Natural killer cell (primary cell): ENCODE results near the gene ITPKC. TPM values are rescaled to one million over a fixed set of nuclear protein-coding genes. Genes with fewer than 3 reads are reported as not detected.

Experiments
- ATAC-seq, 3 donors: fragments of 150-1000 bp in 2 of 3; fragments of 200-7000 bp in 1 of 3; cut with Tn5 transposase; 1 replicate in 1 of 3; 2 replicates in 2 of 3; pipeline ENCODE4 v1.10.0; 2021; ENCODE audit warnings: mild to moderate bottlenecking in 2 of 3, moderate library complexity in 2 of 3
- DNase-seq, 2 donors: peaks; one replicate each; pipeline versions ENCODE4 v3.0.0 to v3.0.0-alpha.2; 2013 to 2021; ENCODE audit warnings: mixed read lengths in 1 of 2
- H3K27ac ChIP-seq: one replicate; pipeline ENCODE4 v1.5.1; 2013; ENCODE audit warnings: mild to moderate bottlenecking, low read length
- H3K27me3 ChIP-seq: one replicate; pipeline ENCODE4 v1.6.1; 2013; ENCODE audit warnings: low read length; ENCODE audit not compliant: control insufficient read depth, insufficient read depth
- H3K36me3 ChIP-seq: one replicate; pipeline ENCODE4 v1.6.1; 2013; ENCODE audit warnings: low read length; ENCODE audit not compliant: control insufficient read depth, insufficient read depth
- H3K4me1 ChIP-seq: one replicate; pipeline ENCODE4 v1.6.1; 2013; ENCODE audit warnings: low read length; ENCODE audit not compliant: control insufficient read depth, insufficient read depth
- H3K4me3 ChIP-seq: one replicate; pipeline ENCODE4 v1.5.1; 2013; ENCODE audit warnings: low read length
- H3K9me3 ChIP-seq: one replicate; pipeline ENCODE4 v1.6.1; 2013; ENCODE audit warnings: low read length; ENCODE audit not compliant: control insufficient read depth, insufficient read depth
- H3K27ac Mint-ChIP-seq, 2 donors: one replicate each; pipeline ENCODE4 v1.8.0; 2022; ENCODE audit warnings: mild to moderate bottlenecking in 2 of 2, mixed read lengths in 2 of 2, moderate library complexity in 1 of 2
- H3K27me3 Mint-ChIP-seq, 2 donors: one replicate each; pipeline ENCODE4 v1.8.0; 2022; ENCODE audit warnings: low read depth in 2 of 2, mixed read lengths in 2 of 2
- H3K36me3 Mint-ChIP-seq: one replicate; pipeline ENCODE4 v1.8.0; 2022; ENCODE audit warnings: mixed read lengths
- H3K4me1 Mint-ChIP-seq, 2 donors: one replicate each; pipeline ENCODE4 v1.8.0; 2022; ENCODE audit warnings: mixed read lengths in 2 of 2
- H3K4me3 Mint-ChIP-seq: one replicate; pipeline ENCODE4 v1.8.0; 2022; ENCODE audit warnings: mild to moderate bottlenecking, moderate library complexity, mixed read lengths
- H3K9me3 Mint-ChIP-seq, 2 donors: one replicate each; pipeline ENCODE4 v1.8.0; 2022; ENCODE audit warnings: mixed read lengths in 2 of 2
- CTCF ChIP-seq: fragments of 200-600 bp; IDR thresholded peaks from one replicate; pipeline ENCODE4 v1.8.0; 2022; ENCODE audit warnings: antibody characterized with exemption
- WGBS: methylation state at CpG from one replicate; pipeline ENCODE4 v1.1.7; 2013; ENCODE audit warnings: missing lambda C conversion rate; ENCODE audit not compliant: insufficient coverage; 5-methylcytosine and 5-hydroxymethylcytosine counted together
- intact Hi-C: fragments of 100-400 bp; cut with micrococcal nuclease; formaldehyde crosslinking; loops from one replicate; pipeline ENCODE4 v1.14.2; 2022
- total RNA-seq, 4 donors: library from RNA; stranded (reverse); fragments of 120-200 nt in 1 of 4; gene quantifications; one replicate each; pipeline versions ENCODE4 v1.2.3 to v1.2.4, GENCODE V29; 2013 to 2022

ITPKC gene
- total RNA-seq, 3 donors from 2014 or later (not counting 1 experiment from before 2014, with no cell fraction given) = 8.7 to 11.1 (median 11.0) TPM

GRCh38 chr19:40721140-40721486 is 4.2 kb downstream of the ITPKC start:
- H3K27me3 ChIP-seq = no peaks in the 10 kb centered on the region
- peak overlapping the region; percentile 68 for H3K4me3 Mint-ChIP-seq
- no peaks in the 10 kb centered on the region for H3K9me3 ChIP-seq
- ATAC-seq (no peak), DNase-seq (no peak)
- H3K36me3 ChIP-seq = peaks cover 9% of the 10 kb centered on the region
- TF ChIP-seq CTCF = no peak
- peaks cover 41 to 50% of the 10 kb centered on the region in 2 donors for H3K4me1 Mint-ChIP-seq
- no peak overlapping the region for H3K27ac ChIP-seq
- H3K4me1 ChIP-seq = peaks cover 42% of the 10 kb centered on the region
- H3K9me3 Mint-ChIP-seq = no peaks in the 10 kb centered on the region
- WGBS = 89% methylated on average over 6 of the region's 6 CpGs
- no peak overlapping the region for H3K4me3 ChIP-seq
- H3K27me3 Mint-ChIP-seq = no peaks in the 10 kb centered on the region
- intact Hi-C loops = no loop called here
- peak overlapping the region; percentile 16 to 99 for H3K27ac Mint-ChIP-seq
- H3K36me3 Mint-ChIP-seq = no peaks in the 10 kb centered on the region

GRCh38 chr19:40721936-40722661 is 5.2 kb downstream of the ITPKC start:
- H3K27ac ChIP-seq = no peak overlapping the region
- 94% methylated on average over 5 of the region's 9 CpGs for WGBS
- H3K4me1 ChIP-seq = peaks cover 36% of the 10 kb centered on the region
- ATAC-seq (no peak), DNase-seq (no peak)
- Mint-ChIP-seq H3K4me1 (peaks cover 37 to 43% of the 10 kb centered on the region in 2 donors), H3K27ac (peak overlapping the region in 1 of 2 donors; percentile 30), H3K36me3 (no peaks in the 10 kb centered on the region), H3K4me3 (no peak overlapping the region), H3K27me3 (no peaks in the 10 kb centered on the region), H3K9me3 (no peaks in the 10 kb centered on the region)
- peaks cover 16% of the 10 kb centered on the region for H3K36me3 ChIP-seq
- H3K9me3 ChIP-seq = no peaks in the 10 kb centered on the region
- no peaks in the 10 kb centered on the region for H3K27me3 ChIP-seq
- intact Hi-C loops = no loop called here
- no peak for TF ChIP-seq CTCF
- H3K4me3 ChIP-seq = no peak overlapping the region

- DNase-seq (no peak), ATAC-seq (no peak)
- TF ChIP-seq CTCF = no peak
- Mint-ChIP-seq H3K36me3 (no peaks in the 10 kb centered on the region), H3K9me3 (no peaks in the 10 kb centered on the region), H3K27ac (no peak overlapping the region), H3K4me1 (peaks cover 29% of the 10 kb centered on the region in 2 donors), H3K27me3 (no peaks in the 10 kb centered on the region), H3K4me3 (no peak overlapping the region)
- no peaks in the 10 kb centered on the region for H3K27me3 ChIP-seq
- H3K27ac ChIP-seq = no peak overlapping the region
- 92% methylated on average over 5 of the region's 5 CpGs for WGBS
- intact Hi-C loops = no loop called here
- no peaks in the 10 kb centered on the region for H3K9me3 ChIP-seq
- H3K4me3 ChIP-seq = no peak overlapping the region
- H3K36me3 ChIP-seq = peaks cover 24% of the 10 kb centered on the region
- H3K4me1 ChIP-seq = peaks cover 20% of the 10 kb centered on the region
These were observed 6.8 kb downstream of the ITPKC start for GRCh38 chr19:40723661-40724254.
